NT2/D1 (cell line): ENCODE measurements around the gene TRAK2.

ENCODE experiments used
- SUZ12 ChIP-seq: IDR thresholded peaks from 2 replicates; pipeline ENCODE4 v1.6.1; 2011; ENCODE audit not compliant: insufficient read length, insufficient read depth; ENCODE audit errors: extremely low read depth
- YY1 ChIP-seq: IDR thresholded peaks from 2 replicates; pipeline ENCODE4 v1.6.1; 2011; ENCODE audit not compliant: insufficient read length, insufficient read depth
- ZNF274 ChIP-seq: IDR thresholded peaks from 2 replicates; pipeline ENCODE4 v1.6.1; 2011; ENCODE audit warnings: mild to moderate bottlenecking, low read depth, low read length

DNA sequence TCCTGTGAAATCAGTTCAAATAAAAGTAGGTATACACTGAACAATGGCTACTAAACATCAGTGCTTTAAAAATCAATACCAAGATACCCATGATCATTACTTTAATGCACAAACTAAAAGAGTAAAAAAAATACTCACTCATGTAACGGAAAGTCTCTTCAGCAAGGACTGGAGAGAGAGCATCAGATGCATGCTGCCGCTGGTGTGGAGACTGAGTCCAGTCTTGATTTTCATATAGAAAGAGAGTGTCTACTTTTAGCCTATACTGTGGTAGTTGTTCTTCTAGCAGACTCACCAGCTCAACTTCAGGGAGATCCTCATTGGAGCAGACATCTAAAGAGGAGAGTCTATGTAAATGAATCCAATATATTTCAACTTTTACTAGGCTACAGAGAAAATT is 44.0 kb downstream of the TRAK2 start:
- TF ChIP-seq SUZ12, result no peak
- no peak for TF ChIP-seq YY1
- TF ChIP-seq ZNF274, result no peak
